GM11168 (cell line): Measurements from ENCODE around the gene BAAT.

Source experiments
- in situ Hi-C: fragments of 300-500 bp; cut with MboI; formaldehyde crosslinking; loops from one replicate; pipeline ENCODE4 v1.12.0; 2022; ENCODE audit warnings: low sequenced_read_pairs; ENCODE audit not compliant: unreplicated experiment

The BAAT gene

GRCh38 chr9:101398930-101399642 is 14.3 kb upstream of the BAAT start:
- in situ Hi-C loops: no loop called here

- in situ Hi-C loops: no loop called here
These were observed 13.5 kb upstream of the BAAT start, which contains the start of the genes MRPL50 and ZNF189 for GRCh38 chr9:101398068-101398929. TSS of gene MRPL50 (minus strand) at chr9:101398618. CDS start at chr9:101398592, 26 bp downstream. TSS of gene ZNF189 (plus strand) at chr9:101398851. CDS start at chr9:101399157, 306 bp downstream.

GRCh38 chr9:101397746-101398067 is 12.9 kb upstream of the BAAT start:
- in situ Hi-C loops: no loop called here

DNA sequence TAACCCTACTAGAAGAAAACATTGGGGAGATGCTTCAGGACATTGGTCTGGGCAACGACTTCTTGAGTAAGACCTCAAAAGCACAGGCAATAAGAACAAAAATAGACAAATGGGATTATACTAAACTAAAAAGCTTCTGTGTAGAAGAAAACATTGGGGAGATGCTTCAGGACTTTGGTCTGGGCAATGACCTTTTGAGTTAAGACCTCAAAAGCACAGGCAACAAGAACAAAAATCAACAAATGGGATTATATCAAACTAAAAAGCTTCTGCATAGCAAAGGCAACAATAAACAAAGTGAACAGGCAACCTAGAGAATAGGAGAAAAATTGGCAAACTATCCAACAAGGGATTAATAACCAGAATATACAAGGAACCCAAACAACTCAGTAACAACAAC is 9.9 kb upstream of the BAAT start:
- in situ Hi-C loops: no loop called here

DNA sequence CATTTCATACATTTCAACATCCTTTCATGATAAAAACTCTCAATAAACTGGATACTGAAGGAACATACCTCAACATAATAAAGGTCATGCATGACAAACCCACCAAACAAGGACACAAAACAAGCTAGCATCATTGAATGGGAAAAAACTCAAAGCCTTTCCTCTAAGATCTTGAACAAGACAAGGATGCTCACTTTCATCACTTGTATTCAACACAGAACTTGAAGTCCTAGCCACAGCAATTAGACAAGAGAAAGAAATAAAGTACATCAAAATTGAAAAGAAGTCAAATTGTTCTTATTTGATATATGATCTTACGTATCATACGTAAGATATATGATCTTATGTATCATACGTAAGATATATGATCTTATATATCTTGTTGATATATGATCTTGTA is 8.3 kb upstream of the BAAT start:
- in situ Hi-C loops: no loop called here

GRCh38 chr9:101388507-101388993 is 3.7 kb upstream of the BAAT start:
- in situ Hi-C loops: no loop called here

GRCh38 chr9:101387871-101388506 is 3.2 kb upstream of the BAAT start:
- in situ Hi-C loops: no loop called here

- in situ Hi-C loops: no loop called here
These were observed 1.4 kb downstream of the BAAT start for GRCh38 chr9:101383361-101383760.

- in situ Hi-C loops: no loop called here
These were observed 2.9 kb downstream of the BAAT start for GRCh38 chr9:101381833-101382342.

DNA sequence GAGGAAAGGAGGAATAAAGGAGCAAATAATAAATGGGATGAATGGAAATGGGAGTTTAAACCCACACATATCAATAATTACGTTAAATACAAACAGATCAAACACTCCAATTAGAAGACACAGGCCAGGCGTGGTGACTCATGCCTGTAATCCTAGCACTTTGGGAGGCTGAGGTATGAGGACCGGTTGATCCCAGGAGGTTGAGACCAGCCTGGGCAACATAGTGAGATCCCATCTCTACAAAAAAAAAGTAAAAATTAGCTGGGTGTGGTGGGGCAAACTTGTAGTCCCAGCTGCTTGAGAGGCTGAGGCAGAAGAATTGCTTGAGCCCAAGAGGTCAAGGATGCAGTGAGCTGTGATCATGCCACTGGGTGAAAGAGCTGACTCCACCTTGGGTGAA is 3.7 kb downstream of the BAAT start:
- in situ Hi-C loops: no loop called here

DNA sequence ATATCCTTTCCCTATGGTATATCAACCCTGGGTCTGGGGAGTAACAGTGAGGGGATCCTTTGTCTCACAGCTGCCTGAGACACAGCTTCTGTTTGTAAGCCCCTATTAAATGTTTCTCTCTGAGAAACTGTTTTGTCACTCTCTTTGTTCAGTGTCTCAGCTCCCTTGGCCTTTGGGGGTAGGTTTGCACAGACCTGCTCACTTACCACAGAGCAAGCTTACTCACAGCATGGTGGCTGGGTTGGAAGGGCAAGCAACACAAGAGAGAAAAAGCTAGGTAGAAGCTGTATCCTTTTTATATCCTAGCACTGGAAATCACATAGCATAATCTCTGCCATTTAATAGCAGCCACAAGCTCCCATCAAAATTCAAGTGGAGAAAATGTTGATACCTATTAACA is 4.5 kb downstream of the BAAT start:
- in situ Hi-C loops: no loop called here

DNA sequence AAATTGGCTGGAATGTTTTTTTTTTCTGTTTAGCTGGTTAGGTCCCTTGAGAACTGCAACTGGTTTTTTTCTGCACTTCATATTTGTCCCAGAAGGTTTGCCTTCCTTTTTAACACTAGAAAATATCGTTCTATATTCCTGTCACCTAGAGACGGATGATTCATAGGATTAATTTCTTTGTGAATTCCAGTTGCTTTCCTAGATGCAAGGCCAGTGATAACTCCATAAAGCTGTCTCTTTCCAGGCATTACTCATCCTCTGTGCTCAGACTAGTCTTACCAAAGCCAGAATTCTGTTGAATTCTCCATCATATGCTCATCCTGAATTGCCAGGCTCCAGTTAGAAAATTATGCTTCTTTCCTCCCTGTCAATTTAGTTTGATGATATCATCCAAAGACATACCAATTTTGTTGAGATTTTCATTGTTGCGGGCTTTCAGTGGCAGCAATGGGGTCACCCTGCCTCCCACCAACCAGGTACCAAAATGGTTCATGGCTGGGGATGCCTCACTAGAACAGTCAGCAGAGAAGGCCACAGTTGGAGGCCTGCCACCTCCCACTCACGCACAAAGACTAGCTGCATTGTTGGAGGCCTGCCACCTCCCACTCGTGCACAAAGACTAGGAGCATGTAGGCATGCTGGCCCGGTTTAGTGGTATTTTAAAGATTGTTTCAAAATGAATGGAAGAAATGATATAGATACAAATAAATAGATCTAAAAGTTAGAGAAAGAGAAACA is 8.5 kb downstream of the BAAT start:
- in situ Hi-C loops: no loop called here

GRCh38 chr9:101375546-101375945 is 9.3 kb downstream of the BAAT start:
- in situ Hi-C loops: no loop called here

DNA sequence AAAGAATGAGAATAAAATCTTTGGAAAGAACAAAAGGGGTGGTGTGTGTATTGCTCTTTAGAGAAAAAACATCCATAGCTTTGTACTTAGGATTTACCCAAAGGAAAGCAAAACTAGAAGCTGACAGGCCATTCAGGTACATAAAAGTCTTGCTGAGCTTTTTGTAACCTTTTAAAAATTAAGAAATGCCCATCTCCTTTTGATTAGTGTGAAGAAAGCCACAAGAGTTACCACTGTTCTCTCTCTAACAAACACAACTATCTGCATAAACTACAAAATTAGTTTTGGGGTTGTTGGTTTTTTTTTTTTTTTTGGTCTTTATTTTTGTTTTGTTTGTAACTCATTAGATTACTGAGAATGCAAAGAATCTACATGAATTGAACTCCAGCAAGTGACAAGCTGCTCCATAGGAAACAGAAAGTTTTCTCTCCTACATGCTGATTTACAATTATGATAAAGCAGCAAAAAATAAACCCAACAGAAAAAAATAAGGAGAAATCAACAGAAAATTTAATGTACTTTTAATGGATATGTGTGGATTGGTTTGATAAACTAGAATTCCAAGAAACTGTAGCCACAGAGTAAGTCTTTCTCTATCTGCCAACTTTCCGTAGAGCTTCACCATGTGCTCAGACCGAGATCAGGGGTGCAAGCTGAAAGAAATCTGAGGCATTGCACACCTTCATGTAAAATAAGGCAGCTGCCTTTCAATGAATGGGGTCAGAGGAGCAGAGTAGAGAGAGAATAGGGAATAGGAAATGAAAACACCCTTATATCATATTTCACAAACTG is 12.3 kb downstream of the BAAT start:
- in situ Hi-C loops: no loop called here

GRCh38 chr9:101371813-101372212 is 13.0 kb downstream of the BAAT start:
- in situ Hi-C loops: no loop called here

- in situ Hi-C loops: no loop called here
These were observed 14.8 kb downstream of the BAAT start for GRCh38 chr9:101369884-101370531.

DNA sequence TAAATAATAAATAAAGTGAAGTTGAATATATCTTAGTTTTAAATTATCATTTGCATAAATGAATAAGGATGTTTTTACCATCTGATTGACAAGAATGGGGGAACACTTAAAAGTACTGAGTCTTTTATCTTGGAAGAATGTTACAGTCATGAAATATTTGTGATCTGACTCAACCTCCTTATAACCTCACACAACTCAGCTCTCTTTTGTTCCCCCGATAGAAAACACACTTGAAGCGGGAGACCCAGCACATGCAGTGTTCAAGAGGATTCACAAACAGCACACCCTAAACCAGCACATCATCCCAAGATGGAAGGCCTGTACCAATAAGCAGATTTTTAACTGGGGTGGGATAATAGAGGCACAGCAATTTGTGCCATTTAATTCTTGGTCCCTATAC is 15.5 kb downstream of the BAAT start:
- in situ Hi-C loops: no loop called here

DNA sequence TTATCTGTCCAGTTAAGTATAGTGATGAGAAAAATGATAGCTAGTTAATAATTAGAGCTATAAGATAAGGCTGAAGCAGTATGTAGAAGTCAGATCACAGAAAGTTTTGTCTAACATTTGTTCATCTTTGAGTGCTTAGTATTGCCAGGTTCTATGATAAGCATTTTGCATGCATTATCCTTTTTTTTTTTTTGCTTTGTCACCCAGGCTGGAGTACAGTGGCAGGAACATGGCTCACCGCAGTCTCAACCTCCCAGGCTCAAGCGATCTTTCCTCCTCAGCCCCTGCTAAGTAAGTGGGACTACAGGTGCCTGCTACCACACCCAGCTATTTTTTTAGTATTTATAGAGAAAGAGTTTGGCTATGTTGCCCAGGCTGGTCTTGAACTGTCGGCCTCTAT is 17.5 kb downstream of the BAAT start:
- in situ Hi-C loops: no loop called here
